T-helper 2 cell treated with Interferon-gamma antibody and Interleukin-4, amounts not matched to agents 5 μg/mL and 100 μg/mL, for 36 hours (primary cell): ENCODE measurements around the gene CSNK1G2.

Experiments used
- DNase-seq: peaks from one replicate; pipeline ENCODE4 v3.0.0; 2021; ENCODE audit warnings: low spot score
- H3K27ac Mint-ChIP-seq: one replicate; pipeline ENCODE4 v1.8.0; 2021; ENCODE audit warnings: mild to moderate bottlenecking, mixed read lengths
- H3K27me3 Mint-ChIP-seq: one replicate; pipeline ENCODE4 v1.8.0; 2021; ENCODE audit warnings: low read depth, mixed read lengths
- H3K36me3 Mint-ChIP-seq: one replicate; pipeline ENCODE4 v1.8.0; 2021; ENCODE audit warnings: low read depth, mixed read lengths
- H3K4me1 Mint-ChIP-seq: one replicate; pipeline ENCODE4 v1.8.0; 2021; ENCODE audit warnings: low read depth, mixed read lengths
- H3K4me3 Mint-ChIP-seq: one replicate; pipeline ENCODE4 v1.8.0; 2022; ENCODE audit warnings: mild to moderate bottlenecking, moderate library complexity, mixed read lengths
- H3K9me3 Mint-ChIP-seq: one replicate; pipeline ENCODE4 v1.8.0; 2021; ENCODE audit warnings: mixed read lengths

The CSNK1G2 gene

DNA sequence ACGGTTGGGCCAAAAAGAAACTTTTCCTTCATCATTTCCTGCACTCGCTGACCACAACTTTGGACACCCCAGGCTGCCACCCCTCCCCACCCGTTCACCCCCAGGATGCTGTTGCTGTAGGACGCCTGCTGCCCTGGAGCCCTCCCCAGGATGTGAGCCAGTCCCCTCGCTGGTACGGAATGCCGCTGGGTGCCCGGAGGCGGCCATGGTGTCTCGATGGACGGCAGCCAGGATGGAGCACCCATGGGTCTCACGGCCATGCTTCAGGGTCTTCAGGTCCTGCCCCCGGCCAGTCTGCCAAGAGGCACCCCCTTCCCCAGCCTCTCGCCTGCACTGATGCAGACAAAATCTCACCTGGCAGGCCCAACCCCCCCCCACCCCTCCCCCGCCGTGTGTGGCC lies 15.4 kb upstream of the CSNK1G2 start:
- DNase-seq: no peak
- Mint-ChIP-seq H3K27me3 (no peaks in the 10 kb centered on the region), H3K27ac (no peak overlapping the region), H3K4me3 (no peak overlapping the region), H3K4me1 (peaks cover 17% of the 10 kb centered on the region), H3K9me3 (no peaks in the 10 kb centered on the region), H3K36me3 (peaks cover 2% of the 10 kb centered on the region)

DNA sequence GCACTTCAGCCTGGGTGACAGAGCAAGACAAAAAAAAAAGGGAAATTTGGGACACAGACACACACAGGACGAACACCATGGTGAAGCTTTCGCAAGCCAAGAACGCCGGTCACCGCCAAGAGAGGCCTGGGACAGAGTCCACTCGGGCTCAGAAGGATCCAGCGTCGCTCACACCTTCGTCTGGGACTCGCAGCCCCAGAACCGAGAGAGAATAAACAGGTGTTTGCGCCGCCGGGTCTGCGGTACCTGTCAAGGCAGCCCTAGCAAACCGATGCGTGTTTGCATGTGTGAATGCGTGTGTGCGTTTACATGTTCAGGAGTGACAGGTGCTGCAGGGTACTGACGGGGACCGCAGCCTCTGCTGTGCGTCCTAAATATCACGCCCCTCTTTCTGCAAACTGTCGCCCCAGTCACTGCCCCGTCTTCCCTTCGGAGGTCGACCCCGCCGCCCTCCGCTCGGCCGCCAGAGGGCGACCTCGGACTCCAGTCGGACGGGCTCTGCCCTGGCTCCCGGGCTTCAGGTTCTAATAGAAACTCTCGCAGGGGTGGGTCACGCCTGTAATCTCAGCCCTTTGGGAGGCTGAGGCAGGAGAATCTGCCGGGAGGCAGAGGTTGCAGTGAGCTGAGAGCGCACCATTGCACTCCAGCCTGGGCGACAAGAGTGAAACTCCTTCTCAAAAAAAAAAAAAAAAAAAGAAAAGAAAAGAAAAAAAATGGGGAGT lies 11.8 kb upstream of the CSNK1G2 start:
- Mint-ChIP-seq H3K4me3 (peak overlapping the region; percentile 79), H3K9me3 (peaks cover 6% of the 10 kb centered on the region), H3K27me3 (no peaks in the 10 kb centered on the region), H3K36me3 (peaks cover 10% of the 10 kb centered on the region), H3K4me1 (peaks cover 12% of the 10 kb centered on the region), H3K27ac (no peak overlapping the region)
- peak; percentile 73 for DNase-seq

DNA sequence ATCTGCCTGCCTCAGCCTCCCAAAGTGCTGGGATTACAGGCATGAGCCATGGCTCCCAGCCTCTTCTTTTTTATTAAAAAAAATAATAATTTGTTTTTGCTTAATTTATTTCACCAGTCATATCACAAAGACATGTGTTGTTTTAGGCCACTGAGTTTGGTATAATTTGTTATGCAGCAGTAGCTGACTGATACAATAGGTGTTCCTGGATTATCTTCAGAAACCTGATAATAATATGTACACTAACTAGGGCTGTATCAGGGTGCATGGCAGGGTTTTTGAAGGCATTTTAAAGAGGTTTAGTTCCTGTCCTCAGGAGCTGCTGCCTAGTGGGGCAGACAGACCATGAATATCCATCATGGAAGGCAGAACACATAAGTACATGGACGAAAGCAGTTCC lies 9.5 kb upstream of the CSNK1G2 start:
- H3K4me3 Mint-ChIP-seq: no peak overlapping the region

DNA sequence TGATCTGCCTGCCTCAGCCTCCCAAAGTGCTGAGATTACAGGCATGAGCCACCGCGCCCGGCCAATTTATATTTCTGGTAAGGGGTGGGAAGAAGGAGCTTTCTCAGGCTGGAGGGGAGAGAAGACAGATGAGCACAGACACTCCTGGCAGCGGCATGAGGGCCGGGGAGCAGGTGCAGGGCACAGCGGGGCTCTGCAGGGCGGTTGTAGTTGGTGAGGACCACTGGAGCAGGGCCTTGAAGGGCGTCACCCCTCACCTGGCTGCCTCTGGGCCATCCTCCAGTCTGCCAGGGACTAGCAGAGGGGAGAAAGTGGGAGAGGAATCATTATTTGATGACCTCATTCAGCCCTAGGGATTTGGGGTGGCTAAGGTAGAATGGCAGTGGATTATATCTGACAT lies 8.6 kb upstream of the CSNK1G2 start:
- H3K9me3 Mint-ChIP-seq: peaks cover 6% of the 10 kb centered on the region
- H3K27me3 Mint-ChIP-seq: no peaks in the 10 kb centered on the region
- H3K27ac Mint-ChIP-seq: no peak overlapping the region
- H3K4me3 Mint-ChIP-seq: no peak overlapping the region
- H3K4me1 Mint-ChIP-seq: peaks cover 14% of the 10 kb centered on the region
- DNase-seq: no peak
- peaks cover 18% of the 10 kb centered on the region for H3K36me3 Mint-ChIP-seq

More for the DNA sequence above, 9.5 kb upstream of the CSNK1G2 start:
- Mint-ChIP-seq H3K9me3 (peaks cover 6% of the 10 kb centered on the region), H3K27ac (no peak overlapping the region), H3K27me3 (no peaks in the 10 kb centered on the region), H3K36me3 (peaks cover 15% of the 10 kb centered on the region), H3K4me1 (peaks cover 14% of the 10 kb centered on the region)
- DNase-seq: no peak

DNA sequence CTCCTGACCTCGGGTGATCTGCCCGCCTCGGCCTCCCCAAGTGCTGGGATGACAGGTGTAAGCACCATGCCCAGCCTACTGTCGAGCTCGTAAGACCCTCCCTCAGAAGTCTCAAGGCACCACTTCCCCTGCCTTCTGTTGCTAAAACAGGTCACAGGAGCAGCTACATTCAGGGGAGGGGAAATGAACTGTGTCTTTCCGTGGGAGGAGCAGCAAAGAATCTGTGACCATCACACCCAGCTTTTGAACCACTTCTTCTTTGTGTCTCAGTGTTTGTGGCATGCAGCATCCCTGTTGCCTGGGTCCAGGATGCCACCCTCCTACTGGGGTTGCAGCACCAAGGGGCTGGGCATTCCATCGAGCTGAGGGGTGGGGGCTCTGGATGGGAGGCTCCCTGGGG lies 7.7 kb upstream of the CSNK1G2 start:
- Mint-ChIP-seq H3K4me3 (no peak overlapping the region), H3K9me3 (peaks cover 6% of the 10 kb centered on the region), H3K4me1 (peaks cover 8% of the 10 kb centered on the region), H3K27me3 (no peaks in the 10 kb centered on the region), H3K36me3 (peaks cover 16% of the 10 kb centered on the region), H3K27ac (no peak overlapping the region)
- DNase-seq: no peak

DNA sequence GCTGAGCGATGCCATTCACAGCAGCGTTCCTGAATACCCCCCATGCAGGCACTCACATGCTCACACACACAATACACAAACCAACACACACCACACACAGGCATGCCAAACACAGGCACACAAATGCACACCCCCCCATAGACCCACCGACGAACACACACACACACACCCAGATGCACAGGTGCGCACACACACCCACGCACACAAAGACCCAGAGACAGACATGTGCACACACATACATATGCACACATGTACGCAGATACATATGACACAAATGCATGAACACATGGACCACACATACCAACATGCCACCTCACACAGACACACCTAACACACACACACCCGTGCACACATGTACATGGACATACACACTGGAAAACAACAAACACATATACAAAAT lies 7.0 kb upstream of the CSNK1G2 start:
- H3K27me3 Mint-ChIP-seq: no peaks in the 10 kb centered on the region
- H3K9me3 Mint-ChIP-seq: peaks cover 6% of the 10 kb centered on the region
- H3K4me1 Mint-ChIP-seq: peaks cover 8% of the 10 kb centered on the region
- DNase-seq: no peak
- no peak overlapping the region for H3K4me3 Mint-ChIP-seq
- no peak overlapping the region for H3K27ac Mint-ChIP-seq
- H3K36me3 Mint-ChIP-seq: peaks cover 16% of the 10 kb centered on the region

DNA sequence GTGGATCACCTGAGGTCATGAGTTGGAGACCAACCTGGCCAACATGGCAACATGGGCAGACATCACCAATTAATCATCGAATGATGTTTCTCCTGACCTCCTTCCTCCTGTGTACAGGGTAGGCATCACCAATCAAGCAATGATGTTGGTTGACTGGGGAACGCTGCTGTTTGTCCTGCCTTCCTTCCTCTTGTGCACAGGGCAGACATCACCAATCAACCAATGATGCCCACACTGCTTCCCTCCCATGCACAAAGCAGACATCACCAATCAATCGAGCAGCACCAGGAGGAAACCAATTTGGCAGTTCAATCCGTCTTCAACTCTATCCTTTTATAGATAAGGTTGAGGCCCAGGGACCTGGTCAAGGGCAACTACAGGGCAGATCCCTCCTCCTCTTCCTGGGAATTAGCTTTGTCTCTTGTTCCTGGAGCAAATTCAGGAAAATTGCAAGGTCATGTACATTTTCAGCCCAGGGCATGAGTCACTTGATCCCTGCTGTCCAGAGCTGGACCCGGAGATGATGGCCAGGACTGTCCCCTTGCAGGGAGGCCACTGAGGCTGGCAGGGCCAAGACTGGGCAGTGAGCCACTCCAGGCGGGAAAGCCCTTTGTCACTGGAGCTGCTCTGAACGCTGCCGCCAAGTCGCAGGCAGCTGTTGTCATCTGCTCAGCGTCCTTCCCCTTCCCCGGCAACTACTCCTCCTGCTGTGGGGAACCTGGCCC lies 5.3 kb upstream of the CSNK1G2 start:
- H3K4me3 Mint-ChIP-seq: no peak overlapping the region
- peaks cover 6% of the 10 kb centered on the region for H3K9me3 Mint-ChIP-seq
- peaks cover 19% of the 10 kb centered on the region for H3K36me3 Mint-ChIP-seq
- H3K27me3 Mint-ChIP-seq: no peaks in the 10 kb centered on the region
- H3K4me1 Mint-ChIP-seq: peaks cover 13% of the 10 kb centered on the region
- H3K27ac Mint-ChIP-seq: no peak overlapping the region
- DNase-seq: no peak

DNA sequence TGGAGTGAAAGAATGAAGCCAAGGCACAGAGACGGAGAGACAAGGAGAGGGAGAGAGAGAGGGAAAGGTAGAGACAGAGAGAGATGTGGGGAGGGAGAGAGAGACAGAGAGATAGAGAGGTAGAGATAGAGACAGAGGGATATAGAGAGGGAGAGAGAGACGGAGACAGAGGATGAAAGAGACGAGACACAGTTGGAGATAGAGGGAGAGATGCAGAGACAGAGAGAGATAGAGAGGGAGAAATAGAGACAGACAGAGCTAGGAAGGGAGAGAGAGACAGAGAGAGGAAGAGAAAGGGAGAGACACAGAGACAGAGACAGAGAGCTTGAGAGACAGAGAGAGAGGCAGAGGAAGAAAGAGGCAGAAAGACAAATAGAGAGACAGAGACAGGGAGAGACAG lies 4.5 kb upstream of the CSNK1G2 start:
- Mint-ChIP-seq H3K4me1 (peaks cover 13% of the 10 kb centered on the region), H3K4me3 (no peak overlapping the region), H3K9me3 (peaks cover 5% of the 10 kb centered on the region), H3K36me3 (peaks cover 19% of the 10 kb centered on the region), H3K27ac (peak overlapping the region; percentile 46), H3K27me3 (no peaks in the 10 kb centered on the region)
- DNase-seq: no peak

DNA sequence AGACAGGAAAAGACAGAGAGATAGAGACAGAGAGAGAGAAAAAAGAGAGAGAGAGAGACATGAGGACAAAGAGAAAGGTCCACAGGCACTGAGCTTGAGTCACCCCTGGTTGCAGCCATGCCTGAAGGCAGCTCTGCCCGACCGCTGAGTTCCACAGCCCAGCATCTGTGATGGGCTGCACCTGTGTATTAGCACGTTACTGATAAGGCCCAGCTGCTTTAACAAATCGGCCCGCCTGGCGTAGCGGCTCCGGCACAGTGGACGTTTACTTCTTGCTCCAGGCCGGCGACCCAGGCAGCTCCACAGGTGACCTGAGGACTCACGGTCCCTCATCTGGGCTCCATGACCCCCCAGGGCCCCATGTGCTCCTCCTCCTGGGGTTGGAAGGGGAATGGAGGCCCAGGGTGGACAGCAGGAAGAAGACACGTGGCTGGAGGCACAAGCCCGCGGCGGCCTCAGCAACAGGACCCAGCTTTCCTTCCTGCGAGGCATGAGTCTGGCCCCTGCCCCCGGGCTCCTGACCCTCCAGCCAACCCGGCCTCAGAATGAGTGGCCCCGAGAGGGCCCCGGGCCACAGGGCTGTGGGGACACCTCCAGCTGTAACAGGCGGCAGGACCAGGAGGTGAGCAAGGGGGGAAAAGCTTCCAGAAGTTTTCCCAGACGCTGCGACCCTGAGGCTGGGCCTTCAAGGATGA lies 3.9 kb upstream of the CSNK1G2 start:
- Mint-ChIP-seq H3K4me3 (no peak overlapping the region), H3K27ac (peak overlapping the region; percentile 46), H3K9me3 (no peaks in the 10 kb centered on the region), H3K4me1 (peaks cover 13% of the 10 kb centered on the region), H3K36me3 (peaks cover 17% of the 10 kb centered on the region), H3K27me3 (no peaks in the 10 kb centered on the region)
- DNase-seq: no peak

DNA sequence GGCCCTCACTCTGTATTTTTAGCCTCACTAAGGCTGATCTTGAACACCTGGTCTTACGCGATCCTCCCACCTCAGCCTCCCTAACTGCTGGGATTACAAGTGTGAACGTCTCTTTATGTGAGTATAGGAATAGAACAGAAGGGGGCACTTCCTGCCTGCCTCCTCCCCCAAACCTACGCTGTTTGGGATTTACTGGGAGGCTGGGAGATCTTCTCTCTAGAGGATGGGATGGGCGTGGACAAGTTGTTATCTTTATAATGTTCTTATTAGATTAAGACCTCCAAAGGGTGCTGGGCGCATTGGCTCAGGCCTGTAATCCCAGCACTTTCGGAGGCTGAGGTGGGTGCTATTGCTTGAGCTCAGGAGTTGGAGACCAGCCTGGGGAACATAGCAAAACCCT lies 2.9 kb upstream of the CSNK1G2 start:
- H3K4me1 Mint-ChIP-seq: peaks cover 16% of the 10 kb centered on the region
- peak overlapping the region; percentile 43 for H3K27ac Mint-ChIP-seq
- peaks cover 20% of the 10 kb centered on the region for H3K36me3 Mint-ChIP-seq
- no peak for DNase-seq
- H3K27me3 Mint-ChIP-seq: no peaks in the 10 kb centered on the region
- H3K9me3 Mint-ChIP-seq: no peaks in the 10 kb centered on the region
- peak overlapping the region; percentile 22 for H3K4me3 Mint-ChIP-seq

DNA sequence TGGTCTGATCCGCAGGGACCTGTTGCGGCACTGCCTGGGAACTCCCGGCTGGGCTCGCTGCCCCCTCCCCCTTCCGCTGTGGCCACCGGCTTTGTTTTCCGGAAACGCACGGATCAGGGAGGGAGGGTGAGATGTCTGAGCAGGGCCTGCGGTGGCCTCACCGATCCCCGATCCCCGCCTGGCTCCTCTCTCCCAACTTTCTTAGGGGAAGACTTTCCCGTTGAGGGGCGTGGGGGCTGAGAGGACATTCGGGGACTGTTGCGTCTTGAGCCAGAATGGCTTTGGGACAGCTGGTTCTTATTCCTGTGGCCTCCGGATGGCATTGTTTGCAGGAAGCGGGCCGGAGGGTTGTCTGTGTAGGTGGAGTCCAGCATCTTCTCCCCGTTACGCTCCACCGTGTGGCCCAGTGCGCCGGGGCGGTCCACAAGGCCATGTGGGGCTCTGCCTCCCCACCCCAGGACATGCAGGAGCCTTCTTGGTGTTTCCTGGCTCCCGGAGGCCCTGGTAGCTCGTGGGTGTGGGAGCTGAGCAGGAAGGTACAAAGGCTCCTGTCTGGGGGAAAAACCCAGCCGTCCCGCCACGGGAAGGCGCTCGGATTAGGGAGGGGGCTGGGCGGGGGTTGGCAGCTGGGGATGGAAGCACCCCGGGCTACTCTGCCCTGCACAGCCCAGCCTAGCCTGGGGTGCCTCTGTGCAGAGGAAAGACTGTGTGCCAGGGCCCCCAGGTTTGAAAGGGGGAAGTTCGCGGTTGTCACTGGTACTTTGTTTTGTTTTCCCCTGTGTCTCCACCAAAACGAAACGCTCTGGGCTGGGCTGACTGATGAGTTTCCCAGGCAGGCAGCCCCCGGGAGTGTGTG lies 1.3 kb downstream of the CSNK1G2 start:
- Mint-ChIP-seq H3K4me3 (peak overlapping the region; percentile 99), H3K9me3 (no peaks in the 10 kb centered on the region), H3K27ac (peak overlapping the region; percentile 96), H3K4me1 (peaks cover 24% of the 10 kb centered on the region), H3K36me3 (peaks cover 18% of the 10 kb centered on the region), H3K27me3 (no peaks in the 10 kb centered on the region)
- peak; percentile 82 for DNase-seq

DNA sequence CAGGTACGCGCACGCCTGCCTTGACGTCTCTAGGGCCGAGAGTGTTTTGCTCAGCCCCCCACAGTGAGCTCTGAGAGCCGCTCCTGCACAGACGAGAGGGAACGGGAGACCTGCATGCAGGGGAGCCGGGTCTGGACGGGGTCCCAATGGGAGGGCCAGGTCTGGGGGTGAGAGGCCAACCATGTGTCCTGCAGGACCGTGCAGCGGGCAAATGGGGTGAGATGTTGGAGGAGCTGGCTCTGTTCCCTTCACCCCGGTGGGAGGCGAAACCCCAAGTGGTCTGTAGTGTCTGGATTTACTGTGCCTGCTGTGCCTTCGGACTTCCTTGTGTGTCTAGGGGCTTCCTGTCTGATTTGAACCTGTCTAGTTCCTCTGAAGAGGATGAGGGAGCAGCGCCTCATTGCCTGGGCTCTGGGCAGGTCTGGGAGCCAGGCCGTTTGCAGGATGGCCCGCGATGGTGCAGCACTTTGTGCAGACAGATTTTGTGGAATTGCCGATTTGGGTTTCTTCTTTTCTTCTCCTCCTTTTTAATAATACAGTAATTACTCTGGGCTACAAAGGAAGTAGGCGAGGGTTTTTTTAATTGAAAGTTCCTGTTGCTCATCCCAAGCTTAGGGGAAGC lies 2.1 kb downstream of the CSNK1G2 start:
- H3K4me3 Mint-ChIP-seq: peak overlapping the region; percentile 99
- no peaks in the 10 kb centered on the region for H3K27me3 Mint-ChIP-seq
- H3K36me3 Mint-ChIP-seq: peaks cover 18% of the 10 kb centered on the region
- peaks cover 24% of the 10 kb centered on the region for H3K4me1 Mint-ChIP-seq
- H3K27ac Mint-ChIP-seq: peak overlapping the region; percentile 96
- no peak for DNase-seq
- H3K9me3 Mint-ChIP-seq: no peaks in the 10 kb centered on the region

DNA sequence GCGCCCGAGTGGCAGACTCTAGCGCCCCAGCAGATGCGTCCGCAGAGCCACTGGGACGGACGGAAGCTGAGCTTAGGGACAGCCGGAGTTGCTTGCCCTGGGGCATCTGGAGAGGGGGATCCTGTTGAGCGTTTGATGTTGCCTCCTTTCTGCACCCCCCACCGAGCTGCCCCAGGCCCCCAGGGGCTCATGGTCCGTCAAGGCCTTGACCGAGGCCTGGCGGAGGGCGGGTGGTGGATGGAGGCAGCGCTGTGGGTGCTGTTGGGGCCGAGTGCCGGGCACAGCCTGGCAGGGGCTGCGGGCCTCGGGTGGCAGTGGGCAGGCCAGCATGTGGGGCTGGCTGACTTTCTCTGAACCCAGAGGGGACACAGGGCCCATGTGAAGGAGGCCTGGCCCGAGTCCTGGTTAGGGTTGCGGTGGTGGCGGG lies 2.7 kb downstream of the CSNK1G2 start:
- Mint-ChIP-seq H3K36me3 (peaks cover 18% of the 10 kb centered on the region), H3K4me3 (peak overlapping the region; percentile 99), H3K27ac (peak overlapping the region; percentile 96), H3K4me1 (peaks cover 24% of the 10 kb centered on the region), H3K27me3 (no peaks in the 10 kb centered on the region), H3K9me3 (no peaks in the 10 kb centered on the region)
- no peak for DNase-seq
